Measurements from ENCODE around the gene SMC2. TPM values are rescaled to one million over a fixed set of nuclear protein-coding genes. Genes with fewer than 3 reads are reported as not detected.

SMC2 gene
- total RNA-seq, 2 experiments from 2014 or later = 56.4 to 89.3 TPM

- Histone ChIP-seq H3K27ac (ENCODE audit: low read depth, low read length, poor library complexity, severe bottlenecking) (no peak overlapping the region), H3K79me2 (ENCODE audit: insufficient read depth, low read depth, low read length) (no peaks in the 10 kb centered on the region), H3K9me3 (ENCODE audit: low read length) (peaks cover 4% of the 10 kb centered on the region; the same call in 1 of the 2 replicates), H3K4me3 (ENCODE audit: low read depth, low read length, poor library complexity, severe bottlenecking) (no peak overlapping the region), H4K20me1 (ENCODE audit: insufficient read depth, low read length) (no peaks in the 10 kb centered on the region), H3K4me1 (ENCODE audit: insufficient read depth, low read length, poor library complexity, severe bottlenecking) (no peaks in the 10 kb centered on the region), H3K4me2 (ENCODE audit: low read length) (no peak overlapping the region), H3K9me2 (ENCODE audit: insufficient read depth, low read length) (no peaks in the 10 kb centered on the region), H2AFZ (ENCODE audit: low read length) (no peak overlapping the region), H3K36me3 (ENCODE audit: insufficient read depth, low read length) (no peaks in the 10 kb centered on the region)
- ChIA-PET CTCF (ENCODE audit: unreplicated experiment) (no interaction called here), POLR2A (interaction anchor here (0.6 to 1.7 kb wide), 3 partner anchors 12 to 1311 kb away, joined by 4 to 8 read pairs (median 5); partner anchors contain the start of gene SMC2)
- BruUV-seq (replicated peaks) = no TSS peak
- DNase-seq (ENCODE audit: low spot score) = no peak
- no peak for TF ChIP-seq EZH2phosphoT487 (IDR thresholded peaks at IDR 0.05; ENCODE audit: borderline replicate concordance, low read depth, low read length)
- no peak for TF ChIP-seq CTCF (conservative IDR thresholded peaks at IDR 0.05; ENCODE audit: low read length)
- intact Hi-C loops (cut with micrococcal nuclease; ENCODE audit: unreplicated experiment) = no loop called here
These were observed 11.9 kb upstream of the SMC2 start for GRCh38 chr9:104082168-104082567.

- peaks cover 5% of the 10 kb centered on the region for H3K4me1 ChIP-seq (ENCODE audit: insufficient read depth, low read length, poor library complexity, severe bottlenecking)
- intact Hi-C loops (cut with micrococcal nuclease; ENCODE audit: unreplicated experiment) = no loop called here
- no peak for DNase-seq (ENCODE audit: low spot score)
- H3K27ac ChIP-seq (ENCODE audit: low read depth, low read length, poor library complexity, severe bottlenecking) = no peak overlapping the region
- TF ChIP-seq EZH2phosphoT487 (IDR thresholded peaks at IDR 0.05; ENCODE audit: borderline replicate concordance, low read depth, low read length) = no peak
- no peak for TF ChIP-seq CTCF (conservative IDR thresholded peaks at IDR 0.05; ENCODE audit: low read length)
- H2AFZ ChIP-seq (ENCODE audit: low read length) = no peak overlapping the region
- H3K9me2 ChIP-seq (ENCODE audit: insufficient read depth, low read length) = no peaks in the 10 kb centered on the region
- H3K79me2 ChIP-seq (ENCODE audit: insufficient read depth, low read depth, low read length) = no peaks in the 10 kb centered on the region
- H3K36me3 ChIP-seq (ENCODE audit: insufficient read depth, low read length) = no peaks in the 10 kb centered on the region
- BruUV-seq (replicated peaks) = no TSS peak
- no peak overlapping the region for H3K4me3 ChIP-seq (ENCODE audit: low read depth, low read length, poor library complexity, severe bottlenecking)
- H4K20me1 ChIP-seq (ENCODE audit: insufficient read depth, low read length) = no peaks in the 10 kb centered on the region
- H3K4me2 ChIP-seq (ENCODE audit: low read length) = no peak overlapping the region
- no peaks in the 10 kb centered on the region for H3K9me3 ChIP-seq (ENCODE audit: low read length)
- ChIA-PET POLR2A (interaction anchor here (1.3 kb wide), 1 partner anchor 8 kb away, joined by 5 read pairs; the partner anchor contains the start of gene SMC2), CTCF (ENCODE audit: unreplicated experiment) (no interaction called here)
These were observed 8.6 kb upstream of the SMC2 start for GRCh38 chr9:104085525-104085924.

- H3K9me3 ChIP-seq (ENCODE audit: low read length) = no peaks in the 10 kb centered on the region
- no peak for DNase-seq (ENCODE audit: low spot score)
- no peak overlapping the region for H3K4me3 ChIP-seq (ENCODE audit: low read depth, low read length, poor library complexity, severe bottlenecking)
- no peak overlapping the region for H3K27ac ChIP-seq (ENCODE audit: low read depth, low read length, poor library complexity, severe bottlenecking)
- peaks cover 10% of the 10 kb centered on the region; the same call in 1 of the 2 replicates for H3K79me2 ChIP-seq (ENCODE audit: insufficient read depth, low read depth, low read length)
- no TSS peak for BruUV-seq (replicated peaks)
- H2AFZ ChIP-seq (ENCODE audit: low read length) = no peak overlapping the region
- no peaks in the 10 kb centered on the region for H4K20me1 ChIP-seq (ENCODE audit: insufficient read depth, low read length)
- peaks cover 28% of the 10 kb centered on the region for H3K4me1 ChIP-seq (ENCODE audit: insufficient read depth, low read length, poor library complexity, severe bottlenecking)
- ChIA-PET CTCF (ENCODE audit: unreplicated experiment) (no interaction called here), POLR2A (no interaction called here)
- no peak overlapping the region for H3K4me2 ChIP-seq (ENCODE audit: low read length)
- H3K9me2 ChIP-seq (ENCODE audit: insufficient read depth, low read length) = no peaks in the 10 kb centered on the region
- intact Hi-C loops (cut with micrococcal nuclease; ENCODE audit: unreplicated experiment) = no loop called here
- no peaks in the 10 kb centered on the region for H3K36me3 ChIP-seq (ENCODE audit: insufficient read depth, low read length)
- TF ChIP-seq EZH2phosphoT487 (IDR thresholded peaks at IDR 0.05; ENCODE audit: borderline replicate concordance, low read depth, low read length) = no peak
- no peak for TF ChIP-seq CTCF (conservative IDR thresholded peaks at IDR 0.05; ENCODE audit: low read length)
These were observed 6.2 kb upstream of the SMC2 start for GRCh38 chr9:104087894-104088293.

Data from OCI-LY7 (cell line).